H54 (cell line): ENCODE results near the gene SUSD3.

Experiments used
- DNase-seq: peaks from one replicate; pipeline ENCODE4 v3.0.0; 2011; ENCODE audit warnings: low spot score, mixed read lengths; ENCODE audit not compliant: insufficient read length
- FAIRE-seq: peaks from 3 replicates; lab custom pipeline; 2011; peaks lifted over from hg19 to GRCh38; lab: Jason Lieb, UNC
- POLR2A ChIP-seq: IDR thresholded peaks from 2 replicates; pipeline ENCODE4 v1.6.1; 2011; ENCODE audit warnings: low read depth, mild to moderate bottlenecking, low read length

SUSD3 gene

DNA sequence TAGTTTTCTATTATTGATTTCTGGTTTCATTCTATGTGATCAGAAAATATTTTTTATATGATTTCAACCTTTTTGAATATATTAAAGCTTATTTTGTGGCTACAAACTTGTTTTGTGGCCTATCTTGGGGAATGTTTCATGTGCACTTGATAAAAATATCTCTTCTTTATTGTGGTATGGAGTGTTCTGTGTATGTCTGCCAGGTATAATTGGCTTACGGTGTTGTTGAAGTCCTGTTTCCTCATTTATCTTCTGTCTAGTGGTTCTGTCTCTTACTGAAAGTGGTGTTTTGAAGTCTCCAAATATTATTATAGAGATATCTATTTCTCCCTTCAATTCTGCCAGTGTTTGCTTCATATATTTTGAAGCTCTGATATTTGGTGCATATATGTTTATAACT lies 47.1 kb downstream of the SUSD3 start:
- no peak for TF ChIP-seq POLR2A
- FAIRE-seq (no peak), DNase-seq (no peak)

GRCh38 chr9:93107151-93107824 lies 48.8 kb downstream of the SUSD3 start:
- FAIRE-seq (no peak), DNase-seq (no peak)
- TF ChIP-seq POLR2A, result no peak

DNA sequence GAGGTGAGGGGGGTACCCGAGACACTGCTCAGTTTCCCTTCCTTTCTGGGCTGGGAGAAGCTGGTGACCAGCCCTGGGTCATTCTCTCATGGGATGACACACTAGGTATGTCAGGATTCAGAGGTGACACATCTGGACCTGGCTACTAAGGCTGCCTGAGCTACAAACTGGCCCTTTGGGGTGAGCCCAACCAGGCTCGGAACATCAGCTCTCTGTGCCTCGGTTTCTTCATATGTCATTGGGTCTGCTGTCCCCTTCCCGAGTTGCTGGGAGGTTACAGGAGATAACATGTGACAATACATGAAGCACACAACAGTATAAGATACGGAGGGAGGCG lies 49.3 kb downstream of the SUSD3 start:
- DNase-seq, result no peak
- TF ChIP-seq POLR2A, result no peak
- no peak for FAIRE-seq

- no peak for TF ChIP-seq POLR2A
- no peak for DNase-seq
- FAIRE-seq, result no peak
These were observed 50.0 kb downstream of the SUSD3 start for GRCh38 chr9:93108291-93109041.

GRCh38 chr9:93110311-93110855 lies 51.9 kb downstream of the SUSD3 start:
- DNase-seq (no peak), FAIRE-seq (no peak)
- no peak for TF ChIP-seq POLR2A

DNA sequence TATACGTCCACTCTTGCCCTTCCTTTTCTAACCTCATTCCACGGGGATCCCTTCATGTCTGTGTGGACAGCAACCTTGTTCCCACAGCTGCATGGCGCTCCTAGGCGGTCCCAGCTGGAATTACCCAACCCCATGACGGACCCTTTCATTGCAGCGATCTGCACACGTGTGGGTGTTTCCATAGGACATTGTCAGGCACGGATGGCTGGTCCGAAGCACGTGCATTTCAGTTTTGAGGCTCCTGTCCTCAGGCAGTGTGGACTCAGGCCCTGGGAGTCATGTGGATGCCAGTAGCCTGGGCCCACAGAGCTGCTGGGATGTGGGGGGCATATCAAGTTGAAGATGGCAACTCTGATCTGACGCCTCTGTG lies 52.5 kb downstream of the SUSD3 start:
- FAIRE-seq, result no peak
- DNase-seq, result no peak
- no peak for TF ChIP-seq POLR2A

GRCh38 chr9:93111371-93112115 lies 53.0 kb downstream of the SUSD3 start:
- DNase-seq (peak; percentile 79), FAIRE-seq (peak; percentile 99)
- TF ChIP-seq POLR2A, result no peak

DNA sequence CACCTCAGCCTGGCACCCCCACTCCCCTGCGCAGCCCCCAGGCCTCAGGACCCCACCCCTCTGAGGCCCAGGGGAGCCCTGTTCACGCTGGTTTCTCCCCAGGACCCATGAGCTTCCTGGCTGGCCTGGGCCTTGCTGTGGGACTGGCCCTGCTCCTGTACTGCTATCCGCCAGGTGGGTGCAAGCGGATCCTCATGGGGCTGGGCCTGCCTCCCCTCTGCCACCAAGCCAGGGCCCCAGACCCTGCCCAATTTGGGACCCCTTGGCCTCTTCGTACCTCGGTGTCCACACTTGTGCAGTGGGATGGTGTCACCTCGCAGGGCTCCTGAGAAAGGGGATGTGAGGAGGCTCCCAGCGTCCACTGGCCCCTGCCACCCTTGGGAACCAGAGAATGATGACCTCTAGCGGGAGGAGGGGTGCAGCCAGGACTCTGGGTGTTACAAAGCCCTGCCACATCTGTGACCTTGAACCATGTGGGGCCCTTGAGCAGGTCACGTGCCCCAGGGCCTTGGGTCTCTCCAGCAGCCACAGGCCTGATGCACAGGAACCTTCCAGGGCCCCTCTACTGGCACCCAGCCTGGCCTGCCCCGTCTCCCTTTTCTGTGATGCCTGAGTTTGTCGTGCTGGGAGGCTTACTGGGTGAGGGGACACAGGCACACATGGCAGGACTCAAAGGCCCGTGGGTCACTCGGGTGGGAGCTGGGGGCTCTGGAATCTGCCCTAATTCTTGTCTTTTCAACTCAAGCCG lies 53.8 kb downstream of the SUSD3 start:
- FAIRE-seq (no peak), DNase-seq (no peak)

DNA sequence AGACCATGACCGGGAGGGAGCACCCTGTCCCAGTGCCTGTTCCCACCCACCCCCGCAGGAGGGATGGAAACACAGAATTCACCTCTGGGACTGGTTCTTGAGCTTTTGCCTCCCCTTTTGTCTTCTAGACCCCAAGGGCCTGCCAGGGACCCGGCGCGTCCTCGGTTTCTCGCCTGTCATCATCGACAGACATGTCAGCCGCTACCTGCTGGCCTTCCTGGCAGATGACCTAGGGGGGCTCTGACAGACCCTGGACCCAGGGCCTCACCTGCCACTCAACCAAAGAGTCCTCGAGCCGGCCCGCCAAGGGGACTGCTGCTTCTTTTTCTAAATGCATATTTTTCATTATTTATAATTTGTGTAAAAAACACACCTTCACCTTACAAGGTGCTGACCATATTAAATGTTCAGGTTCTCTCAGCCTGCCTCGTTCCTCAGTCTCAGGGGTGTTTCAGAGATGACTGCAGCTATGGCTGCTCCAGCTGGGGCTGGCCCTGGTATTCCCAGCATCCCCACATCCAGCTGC lies 54.4 kb downstream of the SUSD3 start:
- TF ChIP-seq POLR2A, result no peak
- FAIRE-seq, result no peak
- DNase-seq, result no peak

More for the DNA sequence above, 53.8 kb downstream of the SUSD3 start:
- TF ChIP-seq POLR2A, result no peak

- no peak for DNase-seq
- no peak for TF ChIP-seq POLR2A
- no peak for FAIRE-seq
These were observed 55.9 kb downstream of the SUSD3 start for GRCh38 chr9:93114169-93114983.

- DNase-seq (no peak), FAIRE-seq (no peak)
- no peak for TF ChIP-seq POLR2A
These were observed 56.5 kb downstream of the SUSD3 start for GRCh38 chr9:93114984-93115335.

GRCh38 chr9:93115486-93116071 lies 57.1 kb downstream of the SUSD3 start:
- DNase-seq (no peak), FAIRE-seq (no peak)
- TF ChIP-seq POLR2A, result no peak
